HCT116 (cell line): ENCODE results near the gene P2RX6. TPM values are rescaled to one million over a fixed set of nuclear protein-coding genes. Genes with fewer than 3 reads are reported as not detected.

Experiments
- ATAC-seq: fragments of 200-7000 bp; cut with Tn5 transposase; 2 replicates; pipeline ENCODE4 v1.9.1; 2020; ENCODE audit warnings: mild to moderate bottlenecking, moderate library complexity
- BruUV-seq: library from RNA; stranded (reverse); fragments of 400-500 nt; replicated peaks from 2 replicates; lab custom pipeline; 2021; lab: Mats Ljungman, UMichigan
- CTCF ChIA-PET: fragments of 300-600 bp; sonication (Branson Sonifier 250); formaldehyde crosslinking; loops from one replicate; lab custom pipeline; 2021; ENCODE audit warnings: antibody characterized with exemption; lab: Charles Lee
- POLR2A ChIA-PET: fragments of 300-600, 350-600 bp; sonication (Branson Sonifier 250); formaldehyde crosslinking; loops from one replicate; lab custom pipeline; 2021; ENCODE audit warnings: antibody characterized with exemption; lab: Charles Lee
- RAD21 ChIA-PET, 2 experiments: fragments of 300-600 bp; sonication (Branson Sonifier 250); formaldehyde crosslinking; loops; one replicate each; lab custom pipeline; 2023; ENCODE audit warnings: low total read pairs in 2 of 2; ENCODE audit not compliant: uncharacterized antibody in 2 of 2, unreplicated experiment in 2 of 2, low non-redundant PET in 1 of 2; lab: Charles Lee
- DNase-seq: peaks from one replicate; pipeline ENCODE4 v3.0.0-alpha.2; 2010; ENCODE audit warnings: low read depth, low spot score
- H2AFZ ChIP-seq: fragments of 200-600 bp; shearing (Covaris generic), sonication (generic); 2 replicates; pipeline ENCODE4 v1.6.1; 2017; ENCODE audit warnings: low read depth, mixed run types, mixed read lengths, antibody characterized with exemption, low read length; ENCODE audit not compliant: poor library complexity, severe bottlenecking
- H3K27ac ChIP-seq: 2 replicates; pipeline ENCODE4 v1.5.1; 2012; ENCODE audit warnings: low read depth, low read length
- H3K27me3 ChIP-seq: fragments of 200-600 bp; sonication (generic); 2 replicates; pipeline ENCODE4 v1.6.1; 2016; ENCODE audit warnings: mixed run types, low read length, mixed read lengths; ENCODE audit not compliant: insufficient read depth
- H3K36me3 ChIP-seq, 2 experiments: fragments of 200-500 bp in 1 of 2; fragments of 200-600 bp in 1 of 2; sonication (Bioruptor generic) in 1 of 2; sonication (generic) in 1 of 2; 2 replicates each; pipeline versions ENCODE4 v1.5.1 to v1.6.1; 2014 to 2016; ENCODE audit warnings: low read length in 2 of 2, inconsistent platforms in 1 of 2, mixed read lengths in 1 of 2, mixed run types in 1 of 2; ENCODE audit not compliant: insufficient read depth in 2 of 2, control insufficient read depth in 1 of 2
- H3K4me1 ChIP-seq, 2 experiments: fragments of 200-600 bp in 1 of 2; sonication (generic) in 1 of 2; 2 replicates each; pipeline versions ENCODE4 v1.5.1 to v1.6.1; 2012 to 2017; ENCODE audit warnings: low read length in 2 of 2, inconsistent platforms in 1 of 2, mild to moderate bottlenecking in 1 of 2, mixed read lengths in 1 of 2, mixed run types in 1 of 2, moderate library complexity in 1 of 2; ENCODE audit not compliant: insufficient read depth in 2 of 2, control insufficient read depth in 1 of 2
- H3K4me2 ChIP-seq: fragments of 200-600 bp; sonication (generic); 2 replicates; pipeline ENCODE4 v1.6.1; 2017; ENCODE audit warnings: mixed run types, low read length, mixed read lengths
- H3K4me3 ChIP-seq, 2 experiments: fragments of 200-600 bp in 1 of 2; sonication (generic) in 1 of 2; replicated peaks in 1 of 2; 2 replicates each; pipeline ENCODE4 v1.5.1; 2011 to 2016; ENCODE audit warnings: low read length in 2 of 2, control low read depth in 1 of 2, low read depth in 1 of 2, mild to moderate bottlenecking in 1 of 2, mixed read lengths in 1 of 2, mixed run types in 1 of 2
- H3K79me2 ChIP-seq: fragments of 200-600 bp; sonication (generic); 2 replicates; pipeline ENCODE4 v1.6.1; 2017; ENCODE audit warnings: mild to moderate bottlenecking, mixed run types, low read length, moderate library complexity, mixed read lengths; ENCODE audit not compliant: insufficient read depth
- H3K9ac ChIP-seq: fragments of 200-600 bp; sonication (generic); 2 replicates; pipeline ENCODE4 v1.6.1; 2016; ENCODE audit warnings: low read length, mixed read lengths
- H3K9me2 ChIP-seq: fragments of 200-600 bp; sonication (generic), shearing (Covaris generic); 2 replicates; pipeline ENCODE4 v1.6.1; 2017; ENCODE audit warnings: mixed run types, mild to moderate bottlenecking, moderate library complexity; ENCODE audit not compliant: insufficient read depth
- H3K9me3 ChIP-seq, 2 experiments: fragments of 200-500 bp in 1 of 2; fragments of 200-600 bp in 1 of 2; sonication (Bioruptor generic) in 1 of 2; sonication (generic) in 1 of 2; 2 replicates each; pipeline ENCODE4 v1.6.1; 2014 to 2017; ENCODE audit warnings: low read length in 2 of 2, mixed read lengths in 2 of 2, inconsistent platforms in 1 of 2, low read depth in 1 of 2, mild to moderate bottlenecking in 1 of 2, mixed run types in 1 of 2, moderate library complexity in 1 of 2; ENCODE audit not compliant: control insufficient read depth in 1 of 2, insufficient read depth in 1 of 2
- H4K20me1 ChIP-seq: fragments of 200-600 bp; sonication (generic), shearing (Covaris generic); 2 replicates; pipeline ENCODE4 v1.6.1; 2017; ENCODE audit warnings: mixed run types, mild to moderate bottlenecking, moderate library complexity; ENCODE audit not compliant: insufficient read depth
- ELF1 ChIP-seq: IDR thresholded peaks from 2 replicates; pipeline ENCODE4 v1.6.1; 2012; ENCODE audit warnings: low read depth, borderline replicate concordance
- EZH2 ChIP-seq: fragments of 200-600 bp; sonication (generic); IDR thresholded peaks from 2 replicates; pipeline ENCODE4 v1.6.1; 2017; ENCODE audit warnings: antibody characterized with exemption, mixed run types
- SRF ChIP-seq: IDR thresholded peaks from 2 replicates; pipeline ENCODE4 v1.6.1; 2012; ENCODE audit warnings: low read depth
- intact Hi-C: fragments of 100-400 bp; cut with micrococcal nuclease; formaldehyde crosslinking; loops from 2 replicates; pipeline ENCODE4 v1.10.0; 2022
- total RNA-seq: library from RNA; stranded (reverse); gene quantifications from one replicate; pipeline ENCODE4 v1.2.1, GENCODE V29; 2021; ENCODE audit not compliant: unreplicated experiment
- TF ChIP-seq, protein P1 (sequence below), 3 experiments: fragments of 200-600 bp in 1 of 3; sonication (generic) in 1 of 3; IDR thresholded peaks in 2 of 3; conservative IDR thresholded peaks in 1 of 3; 2 replicates each; pipeline ENCODE4 v1.5.1; 2012 to 2017; ENCODE audit warnings: low read depth in 2 of 3, low read length in 2 of 3, antibody characterized with exemption in 1 of 3, borderline replicate concordance in 1 of 3, control low read depth in 1 of 3, mild to moderate bottlenecking in 1 of 3, mixed read lengths in 1 of 3, mixed run types in 1 of 3, moderate library complexity in 1 of 3; ENCODE audit not compliant: insufficient read depth in 1 of 3
- TF ChIP-seq, protein P2 (sequence below): IDR thresholded peaks from 2 replicates; pipeline ENCODE4 v1.6.1; 2011; ENCODE audit warnings: mild to moderate bottlenecking, low read length, moderate library complexity; ENCODE audit not compliant: insufficient replicate concordance; ENCODE audit errors: extremely low read depth
- TF ChIP-seq, protein P3 (sequence below): IDR thresholded peaks from 2 replicates; pipeline ENCODE4 v1.6.1; 2012; ENCODE audit warnings: low read depth

The P2RX6 gene
- total RNA-seq, 1 experiment from 2014 or later: 0.20 TPM

DNA sequence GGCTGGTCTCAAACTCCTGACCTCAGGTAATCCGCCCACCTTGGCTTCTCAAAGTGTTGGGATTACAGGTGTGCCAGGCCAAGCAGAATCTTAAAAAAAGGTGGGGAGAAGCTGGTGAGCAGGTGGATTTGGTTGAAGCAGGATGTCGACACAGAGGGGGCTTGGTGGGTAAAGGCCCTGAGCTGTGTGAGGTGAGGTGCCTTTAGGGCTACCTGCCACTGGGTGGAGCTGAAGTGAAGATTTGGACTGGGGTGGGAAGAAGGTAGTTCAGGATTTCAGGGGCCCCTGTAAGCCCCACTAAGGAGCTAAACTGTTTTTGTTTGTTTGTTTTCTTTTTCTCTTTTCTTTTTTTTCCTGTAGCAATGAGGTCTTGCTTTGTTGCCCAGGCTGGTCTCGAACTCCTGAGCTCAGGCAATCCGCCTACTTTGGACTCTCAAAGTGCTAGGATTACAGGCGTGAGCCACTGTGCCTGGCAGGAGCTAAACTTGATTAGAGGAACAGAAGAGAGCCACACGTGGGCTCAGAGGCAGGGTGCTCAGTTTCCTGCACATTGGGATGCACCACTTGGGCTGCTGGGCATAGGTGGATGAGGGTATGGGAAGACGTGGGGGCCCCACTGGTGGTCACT lies 6.0 kb downstream of the P2RX6 start:
- ChIA-PET POLR2A (no interaction called here), CTCF (interaction anchor here (0.7 to 1.8 kb wide), 7 partner anchors 18 to 135 kb away, joined by 3 to 7 read pairs (median 3); partner anchors contain the start of genes LRRC74B and THAP7)
- no peaks in the 10 kb centered on the region for H3K9me3 ChIP-seq
- no peaks in the 10 kb centered on the region for H3K9me2 ChIP-seq
- intact Hi-C loops: no loop called here
- no peak overlapping the region for H3K9ac ChIP-seq
- peak; percentile 86 for ATAC-seq
- no peaks in the 10 kb centered on the region for H3K27me3 ChIP-seq
- no peak overlapping the region for H2AFZ ChIP-seq
- no peak for TF ChIP-seq EZH2
- TF ChIP-seq, protein P1, sequence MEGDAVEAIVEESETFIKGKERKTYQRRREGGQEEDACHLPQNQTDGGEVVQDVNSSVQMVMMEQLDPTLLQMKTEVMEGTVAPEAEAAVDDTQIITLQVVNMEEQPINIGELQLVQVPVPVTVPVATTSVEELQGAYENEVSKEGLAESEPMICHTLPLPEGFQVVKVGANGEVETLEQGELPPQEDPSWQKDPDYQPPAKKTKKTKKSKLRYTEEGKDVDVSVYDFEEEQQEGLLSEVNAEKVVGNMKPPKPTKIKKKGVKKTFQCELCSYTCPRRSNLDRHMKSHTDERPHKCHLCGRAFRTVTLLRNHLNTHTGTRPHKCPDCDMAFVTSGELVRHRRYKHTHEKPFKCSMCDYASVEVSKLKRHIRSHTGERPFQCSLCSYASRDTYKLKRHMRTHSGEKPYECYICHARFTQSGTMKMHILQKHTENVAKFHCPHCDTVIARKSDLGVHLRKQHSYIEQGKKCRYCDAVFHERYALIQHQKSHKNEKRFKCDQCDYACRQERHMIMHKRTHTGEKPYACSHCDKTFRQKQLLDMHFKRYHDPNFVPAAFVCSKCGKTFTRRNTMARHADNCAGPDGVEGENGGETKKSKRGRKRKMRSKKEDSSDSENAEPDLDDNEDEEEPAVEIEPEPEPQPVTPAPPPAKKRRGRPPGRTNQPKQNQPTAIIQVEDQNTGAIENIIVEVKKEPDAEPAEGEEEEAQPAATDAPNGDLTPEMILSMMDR (IDR thresholded peaks at IDR 0.05 in 2 of 3, conservative IDR thresholded peaks at IDR 0.05 in 1 of 3; ENCODE audit: borderline replicate concordance in 1 of 3, insufficient read depth in 1 of 3, low read depth in 2 of 3, low read length in 2 of 3): peak; percentile 23 to 65 (median 60); a peak in 5 of 6 replicates
- TF ChIP-seq, all 23 proteins: peak for 1
- no peaks in the 10 kb centered on the region for H3K36me3 ChIP-seq
- no peak overlapping the region for H3K27ac ChIP-seq
- no TSS peak for BruUV-seq
- no peak for DNase-seq
- RAD21 ChIA-PET: interaction anchor here in 1 of 2 experiments (0.6 kb wide), 2 partner anchors 17 to 647 kb away, joined by 3 to 4 read pairs; no protein-coding TSS in a partner anchor
- no peaks in the 10 kb centered on the region for H4K20me1 ChIP-seq
- H3K4me3 ChIP-seq: no peak overlapping the region
- H3K79me2 ChIP-seq: no peaks in the 10 kb centered on the region
- H3K4me1 ChIP-seq: no peaks in the 10 kb centered on the region
- H3K4me2 ChIP-seq: no peak overlapping the region

DNA sequence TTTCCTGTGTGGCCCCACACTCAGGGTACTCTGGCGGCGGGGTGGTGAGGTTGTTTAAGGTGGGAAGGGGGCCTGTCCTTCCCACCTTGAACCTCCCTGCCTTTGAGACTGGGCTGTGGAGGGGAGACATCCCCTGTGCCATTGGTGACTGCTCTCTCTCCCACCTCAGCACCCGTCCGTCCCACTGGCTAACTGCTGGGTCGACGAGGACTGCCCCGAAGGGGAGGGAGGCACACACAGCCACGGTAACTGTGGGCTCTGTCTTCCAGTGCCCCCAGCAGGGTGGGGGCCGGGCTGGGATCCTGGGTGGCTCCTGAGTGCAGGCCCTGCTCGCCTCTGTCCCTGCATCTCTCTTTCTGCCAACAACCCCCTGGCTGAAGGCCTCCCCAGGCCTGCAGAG lies 7.5 kb downstream of the P2RX6 start:
- Histone ChIP-seq H3K27me3 (no peaks in the 10 kb centered on the region), H2AFZ (no peak overlapping the region), H3K9me3 (no peaks in the 10 kb centered on the region), H3K4me1 (no peaks in the 10 kb centered on the region), H3K9ac (no peak overlapping the region), H3K36me3 (no peaks in the 10 kb centered on the region), H4K20me1 (no peaks in the 10 kb centered on the region), H3K4me2 (no peak overlapping the region), H3K79me2 (no peaks in the 10 kb centered on the region), H3K9me2 (no peaks in the 10 kb centered on the region), H3K27ac (no peak overlapping the region), H3K4me3 (no peak overlapping the region)
- BruUV-seq: no TSS peak
- no peak for ATAC-seq
- intact Hi-C loops: no loop called here
- no peak for DNase-seq
- ChIA-PET CTCF (no interaction called here), POLR2A (no interaction called here), RAD21 (no interaction called here)
- TF ChIP-seq, protein P2, sequence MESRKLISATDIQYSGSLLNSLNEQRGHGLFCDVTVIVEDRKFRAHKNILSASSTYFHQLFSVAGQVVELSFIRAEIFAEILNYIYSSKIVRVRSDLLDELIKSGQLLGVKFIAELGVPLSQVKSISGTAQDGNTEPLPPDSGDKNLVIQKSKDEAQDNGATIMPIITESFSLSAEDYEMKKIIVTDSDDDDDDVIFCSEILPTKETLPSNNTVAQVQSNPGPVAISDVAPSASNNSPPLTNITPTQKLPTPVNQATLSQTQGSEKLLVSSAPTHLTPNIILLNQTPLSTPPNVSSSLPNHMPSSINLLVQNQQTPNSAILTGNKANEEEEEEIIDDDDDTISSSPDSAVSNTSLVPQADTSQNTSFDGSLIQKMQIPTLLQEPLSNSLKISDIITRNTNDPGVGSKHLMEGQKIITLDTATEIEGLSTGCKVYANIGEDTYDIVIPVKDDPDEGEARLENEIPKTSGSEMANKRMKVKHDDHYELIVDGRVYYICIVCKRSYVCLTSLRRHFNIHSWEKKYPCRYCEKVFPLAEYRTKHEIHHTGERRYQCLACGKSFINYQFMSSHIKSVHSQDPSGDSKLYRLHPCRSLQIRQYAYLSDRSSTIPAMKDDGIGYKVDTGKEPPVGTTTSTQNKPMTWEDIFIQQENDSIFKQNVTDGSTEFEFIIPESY: no peak
- TF ChIP-seq, protein P3, sequence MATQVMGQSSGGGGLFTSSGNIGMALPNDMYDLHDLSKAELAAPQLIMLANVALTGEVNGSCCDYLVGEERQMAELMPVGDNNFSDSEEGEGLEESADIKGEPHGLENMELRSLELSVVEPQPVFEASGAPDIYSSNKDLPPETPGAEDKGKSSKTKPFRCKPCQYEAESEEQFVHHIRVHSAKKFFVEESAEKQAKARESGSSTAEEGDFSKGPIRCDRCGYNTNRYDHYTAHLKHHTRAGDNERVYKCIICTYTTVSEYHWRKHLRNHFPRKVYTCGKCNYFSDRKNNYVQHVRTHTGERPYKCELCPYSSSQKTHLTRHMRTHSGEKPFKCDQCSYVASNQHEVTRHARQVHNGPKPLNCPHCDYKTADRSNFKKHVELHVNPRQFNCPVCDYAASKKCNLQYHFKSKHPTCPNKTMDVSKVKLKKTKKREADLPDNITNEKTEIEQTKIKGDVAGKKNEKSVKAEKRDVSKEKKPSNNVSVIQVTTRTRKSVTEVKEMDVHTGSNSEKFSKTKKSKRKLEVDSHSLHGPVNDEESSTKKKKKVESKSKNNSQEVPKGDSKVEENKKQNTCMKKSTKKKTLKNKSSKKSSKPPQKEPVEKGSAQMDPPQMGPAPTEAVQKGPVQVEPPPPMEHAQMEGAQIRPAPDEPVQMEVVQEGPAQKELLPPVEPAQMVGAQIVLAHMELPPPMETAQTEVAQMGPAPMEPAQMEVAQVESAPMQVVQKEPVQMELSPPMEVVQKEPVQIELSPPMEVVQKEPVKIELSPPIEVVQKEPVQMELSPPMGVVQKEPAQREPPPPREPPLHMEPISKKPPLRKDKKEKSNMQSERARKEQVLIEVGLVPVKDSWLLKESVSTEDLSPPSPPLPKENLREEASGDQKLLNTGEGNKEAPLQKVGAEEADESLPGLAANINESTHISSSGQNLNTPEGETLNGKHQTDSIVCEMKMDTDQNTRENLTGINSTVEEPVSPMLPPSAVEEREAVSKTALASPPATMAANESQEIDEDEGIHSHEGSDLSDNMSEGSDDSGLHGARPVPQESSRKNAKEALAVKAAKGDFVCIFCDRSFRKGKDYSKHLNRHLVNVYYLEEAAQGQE: no peak
- no peak for TF ChIP-seq SRF
- TF ChIP-seq, protein P1 (IDR thresholded peaks at IDR 0.05 in 2 of 3, conservative IDR thresholded peaks at IDR 0.05 in 1 of 3; ENCODE audit: borderline replicate concordance in 1 of 3, insufficient read depth in 1 of 3, low read depth in 2 of 3, low read length in 2 of 3): no peak
- no peak for TF ChIP-seq ELF1
